NCI-H2196 (cell line): ENCODE results near the gene EIF4E3.
A peak's percentile ranks its signal among the peaks of the same experiment; 100 is the strongest.

ENCODE experiments used
- DNase-seq: peaks from one replicate; lab custom pipeline; 2025; ENCODE audit not compliant: unreplicated experiment; lab: John Stamatoyannopoulos, UW

EIF4E3 gene

GRCh38 chr3:71690341-71690841, 34.8 kb downstream of the EIF4E3 start:
- no peak for DNase-seq

- DNase-seq: no peak
These were observed 35.9 kb downstream of the EIF4E3 start for GRCh38 chr3:71689291-71689690.

- no peak for DNase-seq
These were observed 37.1 kb downstream of the EIF4E3 start for GRCh38 chr3:71688121-71688520.

- DNase-seq: no peak
These were observed 39.5 kb downstream of the EIF4E3 start for GRCh38 chr3:71685686-71686085.

GRCh38 chr3:71684757-71685386, 40.3 kb downstream of the EIF4E3 start:
- DNase-seq: peak; percentile 37

- DNase-seq: no peak
These were observed 41.0 kb downstream of the EIF4E3 start for GRCh38 chr3:71684046-71684756.

GRCh38 chr3:71681224-71681668, 44.0 kb downstream of the EIF4E3 start:
- DNase-seq: no peak

GRCh38 chr3:71680603-71681002, 44.6 kb downstream of the EIF4E3 start:
- DNase-seq: no peak

GRCh38 chr3:71676931-71677330, 48.3 kb downstream of the EIF4E3 start:
- DNase-seq: no peak

GRCh38 chr3:71673486-71673885, 51.7 kb downstream of the EIF4E3 start:
- no peak for DNase-seq

GRCh38 chr3:71672807-71673206, 52.4 kb downstream of the EIF4E3 start:
- no peak for DNase-seq

- DNase-seq: no peak
These were observed 52.9 kb downstream of the EIF4E3 start for GRCh38 chr3:71672340-71672739.

- no peak for DNase-seq
These were observed 53.9 kb downstream of the EIF4E3 start for GRCh38 chr3:71671216-71671845.

- DNase-seq: no peak
These were observed 62.6 kb downstream of the EIF4E3 start for GRCh38 chr3:71662568-71662967.

GRCh38 chr3:71662056-71662455, 63.1 kb downstream of the EIF4E3 start:
- DNase-seq: no peak

GRCh38 chr3:71659864-71660591, 65.2 kb downstream of the EIF4E3 start:
- no peak for DNase-seq

GRCh38 chr3:71657831-71658530, 67.2 kb downstream of the EIF4E3 start:
- DNase-seq: peak; percentile 82

GRCh38 chr3:71655061-71655460, 70.1 kb downstream of the EIF4E3 start:
- DNase-seq: no peak

GRCh38 chr3:71653414-71653807, 71.8 kb downstream of the EIF4E3 start:
- DNase-seq: no peak

GRCh38 chr3:71652781-71653413, 72.3 kb downstream of the EIF4E3 start:
- DNase-seq: peak; percentile 2
